ENCODE data around the gene ZC3HAV1L. TPM values are rescaled to one million over a fixed set of nuclear protein-coding genes. Genes with fewer than 3 reads are reported as not detected.
A peak's percentile ranks its signal among the peaks of the same experiment; 100 is the strongest.
"Not testable (repeated sequence)": the region's sequence is repeated elsewhere in the genome, so short reads cannot be mapped to it uniquely, and the experiment has no call there.

Gene ZC3HAV1L
- total RNA-seq (2014; rRNA removed; shearing (Covaris generic); ENCODE audit: low replicate concordance) = 0.25 TPM in 1 of 2 replicates, not detected in the other

- H3K4me1 ChIP-seq (ENCODE audit: low read length) = no peaks in the 10 kb centered on the region
- H3K4me3 ChIP-seq (ENCODE audit: low read length) = peak within 1 kb of the TSS; percentile 12; the same call in 1 of the 2 replicates
- H3K27me3 ChIP-seq (ENCODE audit: low read length) = no peaks in the 10 kb centered on the region
- no peaks in the 10 kb centered on the region for H3K9me3 ChIP-seq (ENCODE audit: low read length)
- no peak within 1 kb of the TSS for H3K9ac ChIP-seq (ENCODE audit: low read length)
- no peaks in the 10 kb centered on the region for H3K79me2 ChIP-seq (ENCODE audit: low read length)
- H3K9me2 ChIP-seq (replicated peaks; ENCODE audit: insufficient read depth, low read length) = no peaks in the 10 kb centered on the region
- no peak within 1 kb of the TSS; the same call in 1 of the 2 replicates for H2AFZ ChIP-seq (ENCODE audit: low read length)
- no peaks in the 10 kb centered on the region for H4K20me1 ChIP-seq (ENCODE audit: insufficient read depth, low read depth, low read length)
- no peak within 1 kb of the TSS for H3K4me2 ChIP-seq (ENCODE audit: low read depth, low read length, poor library complexity, severe bottlenecking)
- no peaks in the 10 kb centered on the region for H3K36me3 ChIP-seq (ENCODE audit: insufficient read depth, low read length)
- H3K27ac ChIP-seq (ENCODE audit: low read length) = no peak within 1 kb of the TSS
- DNase-seq = no peak
Measured at GRCh38 chr7:139035586-139036353, at the start of gene ZC3HAV1L. Gene ZC3HAV1L (minus strand): TSS chr7:139036042. CDS start chr7:139036017, 25 bp downstream.

DNA sequence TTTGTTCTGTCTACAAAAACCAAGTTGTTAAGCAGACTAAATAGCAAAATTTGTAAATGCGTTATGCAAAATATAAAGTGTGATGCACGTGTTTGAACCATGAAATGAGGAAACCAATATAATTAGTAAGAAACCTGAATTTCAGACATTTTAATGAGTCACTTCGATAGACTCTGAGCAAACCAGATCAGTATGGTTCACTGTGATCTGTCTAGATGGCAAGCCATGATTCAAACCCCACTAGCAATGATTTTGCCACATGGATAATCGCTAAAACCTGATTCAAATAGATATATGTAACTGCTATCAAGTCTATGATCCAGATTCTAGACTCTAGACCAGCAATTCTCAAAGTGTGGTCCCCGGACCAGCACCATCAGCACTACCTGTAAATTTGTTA lies 48.9 kb upstream of the ZC3HAV1L start:
- Histone ChIP-seq H3K4me3 (ENCODE audit: low read length) (no peak overlapping the region), H3K4me2 (ENCODE audit: low read depth, low read length, poor library complexity, severe bottlenecking) (no peak overlapping the region), H3K27ac (ENCODE audit: low read length) (no peak overlapping the region), H3K27me3 (ENCODE audit: low read length) (no peaks in the 10 kb centered on the region), H3K79me2 (ENCODE audit: low read length) (peaks cover 56% of the 10 kb centered on the region), H3K36me3 (ENCODE audit: insufficient read depth, low read length) (peaks cover 69% of the 10 kb centered on the region), H3K9ac (ENCODE audit: low read length) (no peak overlapping the region), H4K20me1 (ENCODE audit: insufficient read depth, low read depth, low read length) (no peaks in the 10 kb centered on the region), H3K4me1 (ENCODE audit: low read length) (no peaks in the 10 kb centered on the region), H2AFZ (ENCODE audit: low read length) (no peak overlapping the region), H3K9me2 (replicated peaks; ENCODE audit: insufficient read depth, low read length) (no peaks in the 10 kb centered on the region), H3K9me3 (ENCODE audit: low read length) (no peaks in the 10 kb centered on the region)
- no peak for DNase-seq

DNA sequence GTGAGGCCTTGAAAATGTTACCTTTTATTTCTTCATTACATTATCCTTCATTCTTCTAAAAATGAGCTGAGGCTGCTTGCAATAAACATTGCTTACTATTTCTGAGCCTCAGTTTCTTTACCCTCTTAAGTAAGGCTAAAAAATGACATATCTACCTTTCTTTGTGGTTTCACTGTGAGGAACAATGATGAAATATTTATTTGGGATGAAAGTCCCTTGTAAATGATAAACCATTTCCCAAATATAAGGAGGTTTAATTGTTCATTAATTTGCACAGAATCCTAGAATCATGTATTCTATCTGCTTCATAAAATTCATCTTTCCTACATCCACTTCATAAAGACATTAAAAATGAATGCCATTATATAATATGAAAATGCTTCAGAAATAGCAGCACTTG lies 45.7 kb upstream of the ZC3HAV1L start:
- H3K27ac ChIP-seq (ENCODE audit: low read length) = no peak overlapping the region
- no peaks in the 10 kb centered on the region for H3K4me1 ChIP-seq (ENCODE audit: low read length)
- H4K20me1 ChIP-seq (ENCODE audit: insufficient read depth, low read depth, low read length) = no peaks in the 10 kb centered on the region
- H2AFZ ChIP-seq (ENCODE audit: low read length) = no peak overlapping the region
- no peak overlapping the region for H3K4me2 ChIP-seq (ENCODE audit: low read depth, low read length, poor library complexity, severe bottlenecking)
- no peak for DNase-seq
- no peaks in the 10 kb centered on the region for H3K9me3 ChIP-seq (ENCODE audit: low read length)
- H3K27me3 ChIP-seq (ENCODE audit: low read length) = no peaks in the 10 kb centered on the region
- peaks cover 57% of the 10 kb centered on the region for H3K36me3 ChIP-seq (ENCODE audit: insufficient read depth, low read length)
- H3K79me2 ChIP-seq (ENCODE audit: low read length) = peaks cover 33% of the 10 kb centered on the region
- H3K9me2 ChIP-seq (replicated peaks; ENCODE audit: insufficient read depth, low read length) = no peaks in the 10 kb centered on the region
- H3K9ac ChIP-seq (ENCODE audit: low read length) = no peak overlapping the region
- H3K4me3 ChIP-seq (ENCODE audit: low read length) = no peak overlapping the region

DNA sequence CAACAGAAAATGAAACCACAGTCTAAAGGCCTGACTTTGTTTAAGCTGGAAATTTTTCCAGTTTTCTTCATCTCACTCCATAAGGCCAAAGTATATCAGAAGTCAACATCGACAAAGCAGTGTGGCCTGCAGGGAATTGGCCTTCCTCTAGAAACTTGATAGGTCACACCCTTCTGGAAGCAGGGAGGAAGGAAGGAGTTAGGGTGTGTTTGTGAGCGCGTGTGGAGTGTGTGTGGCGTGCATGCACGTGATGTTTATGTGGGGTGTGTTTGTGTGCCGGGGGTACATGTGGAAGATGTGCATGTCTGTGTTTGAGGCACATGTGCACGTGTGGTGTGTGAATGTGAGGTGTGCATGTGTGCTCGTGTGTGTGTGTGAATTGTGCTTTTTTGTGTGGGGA lies 45.1 kb upstream of the ZC3HAV1L start:
- no peak for DNase-seq
- no peak overlapping the region for H3K27ac ChIP-seq (ENCODE audit: low read length)
- peaks cover 59% of the 10 kb centered on the region for H3K36me3 ChIP-seq (ENCODE audit: insufficient read depth, low read length)
- no peak overlapping the region for H2AFZ ChIP-seq (ENCODE audit: low read length)
- no peaks in the 10 kb centered on the region for H4K20me1 ChIP-seq (ENCODE audit: insufficient read depth, low read depth, low read length)
- H3K79me2 ChIP-seq (ENCODE audit: low read length) = peaks cover 29% of the 10 kb centered on the region
- H3K9me3 ChIP-seq (ENCODE audit: low read length) = no peaks in the 10 kb centered on the region
- no peaks in the 10 kb centered on the region for H3K9me2 ChIP-seq (replicated peaks; ENCODE audit: insufficient read depth, low read length)
- no peaks in the 10 kb centered on the region for H3K27me3 ChIP-seq (ENCODE audit: low read length)
- H3K4me2 ChIP-seq (ENCODE audit: low read depth, low read length, poor library complexity, severe bottlenecking) = no peak overlapping the region
- no peak overlapping the region for H3K4me3 ChIP-seq (ENCODE audit: low read length)
- H3K9ac ChIP-seq (ENCODE audit: low read length) = no peak overlapping the region
- no peaks in the 10 kb centered on the region for H3K4me1 ChIP-seq (ENCODE audit: low read length)

- H3K27ac ChIP-seq (ENCODE audit: low read length) = no peak overlapping the region
- no peaks in the 10 kb centered on the region for H3K9me2 ChIP-seq (replicated peaks; ENCODE audit: insufficient read depth, low read length)
- peaks cover 23% of the 10 kb centered on the region for H3K79me2 ChIP-seq (ENCODE audit: low read length)
- H3K27me3 ChIP-seq (ENCODE audit: low read length) = no peaks in the 10 kb centered on the region
- DNase-seq = no peak
- H3K36me3 ChIP-seq (ENCODE audit: insufficient read depth, low read length) = peaks cover 57% of the 10 kb centered on the region
- H3K9ac ChIP-seq (ENCODE audit: low read length) = no peak overlapping the region
- H4K20me1 ChIP-seq (ENCODE audit: insufficient read depth, low read depth, low read length) = no peaks in the 10 kb centered on the region
- no peak overlapping the region for H2AFZ ChIP-seq (ENCODE audit: low read length)
- H3K4me3 ChIP-seq (ENCODE audit: low read length) = no peak overlapping the region
- H3K4me2 ChIP-seq (ENCODE audit: low read depth, low read length, poor library complexity, severe bottlenecking) = no peak overlapping the region
- no peaks in the 10 kb centered on the region for H3K9me3 ChIP-seq (ENCODE audit: low read length)
- peaks cover under 1% of the 10 kb centered on the region; the same call in 1 of the 2 replicates for H3K4me1 ChIP-seq (ENCODE audit: low read length)
Measured at GRCh38 chr7:139079861-139080260, 44.0 kb upstream of the ZC3HAV1L start.

GRCh38 chr7:139078911-139079310 lies 43.1 kb upstream of the ZC3HAV1L start:
- Histone ChIP-seq H2AFZ (ENCODE audit: low read length) (no peak overlapping the region), H4K20me1 (ENCODE audit: insufficient read depth, low read depth, low read length) (no peaks in the 10 kb centered on the region), H3K4me1 (ENCODE audit: low read length) (peaks cover 3% of the 10 kb centered on the region; the same call in 1 of the 2 replicates), H3K79me2 (ENCODE audit: low read length) (peaks cover 21% of the 10 kb centered on the region), H3K36me3 (ENCODE audit: insufficient read depth, low read length) (peaks cover 54% of the 10 kb centered on the region), H3K4me3 (ENCODE audit: low read length) (no peak overlapping the region), H3K4me2 (ENCODE audit: low read depth, low read length, poor library complexity, severe bottlenecking) (no peak overlapping the region), H3K9me2 (replicated peaks; ENCODE audit: insufficient read depth, low read length) (no peaks in the 10 kb centered on the region), H3K9ac (ENCODE audit: low read length) (no peak overlapping the region), H3K27me3 (ENCODE audit: low read length) (no peaks in the 10 kb centered on the region), H3K27ac (ENCODE audit: low read length) (no peak overlapping the region), H3K9me3 (ENCODE audit: low read length) (no peaks in the 10 kb centered on the region)
- DNase-seq = no peak

DNA sequence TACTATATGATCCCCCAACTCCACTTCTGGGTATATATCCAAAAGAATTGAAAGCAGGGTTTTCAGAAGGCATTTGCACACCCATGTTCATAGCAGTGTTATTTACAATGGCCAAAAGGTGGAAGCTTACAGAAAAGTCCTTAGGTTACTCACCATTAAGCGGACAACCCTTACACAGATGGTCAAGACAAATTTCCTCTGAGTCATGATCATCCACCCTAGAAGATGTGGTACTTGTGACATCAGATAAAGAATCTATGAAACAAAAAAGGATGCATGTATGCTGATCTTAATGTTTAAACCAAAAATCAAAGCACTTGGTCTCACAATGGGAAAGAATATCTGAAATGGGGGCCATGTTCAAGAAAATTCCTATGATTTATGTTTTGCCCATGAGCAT lies 42.6 kb upstream of the ZC3HAV1L start:
- Histone ChIP-seq H3K4me2 (ENCODE audit: low read depth, low read length, poor library complexity, severe bottlenecking) (no peak overlapping the region), H2AFZ (ENCODE audit: low read length) (no peak overlapping the region), H3K36me3 (ENCODE audit: insufficient read depth, low read length) (peaks cover 55% of the 10 kb centered on the region), H4K20me1 (ENCODE audit: insufficient read depth, low read depth, low read length) (no peaks in the 10 kb centered on the region), H3K9ac (ENCODE audit: low read length) (no peak overlapping the region), H3K79me2 (ENCODE audit: low read length) (peaks cover 21% of the 10 kb centered on the region), H3K9me3 (ENCODE audit: low read length) (no peaks in the 10 kb centered on the region), H3K27ac (ENCODE audit: low read length) (no peak overlapping the region), H3K9me2 (replicated peaks; ENCODE audit: insufficient read depth, low read length) (no peaks in the 10 kb centered on the region), H3K4me1 (ENCODE audit: low read length) (peaks cover 3% of the 10 kb centered on the region; the same call in 1 of the 2 replicates), H3K27me3 (ENCODE audit: low read length) (no peaks in the 10 kb centered on the region), H3K4me3 (ENCODE audit: low read length) (no peak overlapping the region)
- no peak for DNase-seq

GRCh38 chr7:139077706-139078105 lies 41.9 kb upstream of the ZC3HAV1L start:
- not testable (repeated sequence) for H3K9ac ChIP-seq (ENCODE audit: low read length); H4K20me1 ChIP-seq (ENCODE audit: insufficient read depth, low read depth, low read length); H3K9me3 ChIP-seq (ENCODE audit: low read length); H3K9me2 ChIP-seq (replicated peaks; ENCODE audit: insufficient read depth, low read length); DNase-seq; H3K27me3 ChIP-seq (ENCODE audit: low read length); H3K27ac ChIP-seq (ENCODE audit: low read length); H3K4me3 ChIP-seq (ENCODE audit: low read length); H2AFZ ChIP-seq (ENCODE audit: low read length); H3K4me2 ChIP-seq (ENCODE audit: low read depth, low read length, poor library complexity, severe bottlenecking); H3K4me1 ChIP-seq (ENCODE audit: low read length)
- Histone ChIP-seq H3K36me3 (ENCODE audit: insufficient read depth, low read length) (peaks cover 51% of the 10 kb centered on the region), H3K79me2 (ENCODE audit: low read length) (peaks cover 22% of the 10 kb centered on the region)

Data from Karpas-422 (cell line).